IPS-20b (cell line): ENCODE measurements around the gene MGME1.
"Not testable (repeated sequence)": the region's sequence is repeated elsewhere in the genome, so short reads cannot be mapped to it uniquely, and the experiment has no call there.

ENCODE experiments used
- H3K27ac ChIP-seq: one replicate; pipeline ENCODE4 v1.5.1; 2013; ENCODE audit warnings: low read length
- H3K27me3 ChIP-seq: 2 replicates; pipeline ENCODE4 v1.6.1; 2013; ENCODE audit warnings: mild to moderate bottlenecking, low read length, inconsistent platforms; ENCODE audit not compliant: insufficient read depth
- H3K36me3 ChIP-seq: 2 replicates; pipeline ENCODE4 v1.6.1; 2013; ENCODE audit warnings: low read depth, mild to moderate bottlenecking, inconsistent platforms, low read length, moderate library complexity; ENCODE audit not compliant: insufficient read depth
- H3K4me1 ChIP-seq: 2 replicates; pipeline ENCODE4 v1.6.1; 2013; ENCODE audit warnings: mild to moderate bottlenecking, control low read depth, inconsistent platforms, low read length, moderate library complexity; ENCODE audit not compliant: insufficient read depth
- H3K4me3 ChIP-seq: 2 replicates; pipeline ENCODE4 v1.5.1; 2013; ENCODE audit warnings: mild to moderate bottlenecking, low read length, inconsistent platforms
- H3K9ac ChIP-seq: 2 replicates; pipeline ENCODE4 v1.6.1; 2013; ENCODE audit warnings: low read depth, mild to moderate bottlenecking, inconsistent platforms, low read length, moderate library complexity
- H3K9me3 ChIP-seq: 2 replicates; pipeline ENCODE4 v1.6.1; 2013; ENCODE audit warnings: mild to moderate bottlenecking, low read depth, low read length, inconsistent platforms; ENCODE audit not compliant: insufficient read depth

Gene MGME1

GRCh38 chr20:17953935-17954334, 14.9 kb upstream of the MGME1 start:
- Histone ChIP-seq H3K9ac (no peak overlapping the region), H3K27me3 (no peaks in the 10 kb centered on the region), H3K4me3 (no peak overlapping the region), H3K9me3 (no peaks in the 10 kb centered on the region), H3K27ac (no peak overlapping the region), H3K36me3 (peaks cover 95% of the 10 kb centered on the region), H3K4me1 (peaks cover 2% of the 10 kb centered on the region; the same call in 1 of the 2 replicates)

GRCh38 chr20:17955302-17955701, 13.5 kb upstream of the MGME1 start:
- no peaks in the 10 kb centered on the region for H3K27me3 ChIP-seq
- H3K4me3 ChIP-seq: no peak overlapping the region
- peaks cover 94% of the 10 kb centered on the region for H3K36me3 ChIP-seq
- no peak overlapping the region for H3K9ac ChIP-seq
- no peak overlapping the region for H3K27ac ChIP-seq
- no peaks in the 10 kb centered on the region for H3K9me3 ChIP-seq
- H3K4me1 ChIP-seq: peaks cover 10% of the 10 kb centered on the region; the same call in 1 of the 2 replicates

GRCh38 chr20:17956099-17956685, 12.6 kb upstream of the MGME1 start:
- H3K9me3 ChIP-seq: no peaks in the 10 kb centered on the region
- no peak overlapping the region for H3K4me3 ChIP-seq
- peaks cover 10% of the 10 kb centered on the region; the same call in 1 of the 2 replicates for H3K4me1 ChIP-seq
- no peak overlapping the region for H3K27ac ChIP-seq
- no peak overlapping the region for H3K9ac ChIP-seq
- no peaks in the 10 kb centered on the region for H3K27me3 ChIP-seq
- peaks cover 94% of the 10 kb centered on the region for H3K36me3 ChIP-seq

- H3K9me3 ChIP-seq: no peaks in the 10 kb centered on the region
- no peaks in the 10 kb centered on the region for H3K27me3 ChIP-seq
- no peak overlapping the region for H3K9ac ChIP-seq
- no peak overlapping the region for H3K27ac ChIP-seq
- peaks cover 16% of the 10 kb centered on the region; the same call in 1 of the 2 replicates for H3K4me1 ChIP-seq
- H3K4me3 ChIP-seq: no peak overlapping the region
- H3K36me3 ChIP-seq: peaks cover 89% of the 10 kb centered on the region
These were observed 11.1 kb upstream of the MGME1 start for GRCh38 chr20:17957505-17958363.

- Histone ChIP-seq H3K9ac (peak overlapping the region; percentile 29; the same call in 1 of the 2 replicates), H3K9me3 (no peaks in the 10 kb centered on the region), H3K36me3 (peaks cover 89% of the 10 kb centered on the region), H3K4me1 (peaks cover 18% of the 10 kb centered on the region; the same call in 1 of the 2 replicates), H3K27ac (no peak overlapping the region), H3K4me3 (0 out of 2 replicates have a peak overlapping the region, but pooled peaks have one; percentile 15), H3K27me3 (no peaks in the 10 kb centered on the region)
These were observed 10.2 kb upstream of the MGME1 start for GRCh38 chr20:17958373-17959256.

- 0 out of 2 replicates have a peak overlapping the region, but pooled peaks have one; percentile 15 for H3K4me3 ChIP-seq
- H3K9me3 ChIP-seq: no peaks in the 10 kb centered on the region
- no peaks in the 10 kb centered on the region for H3K27me3 ChIP-seq
- peaks cover 89% of the 10 kb centered on the region for H3K36me3 ChIP-seq
- no peak overlapping the region; the same call in 1 of the 2 replicates for H3K9ac ChIP-seq
- H3K27ac ChIP-seq: no peak overlapping the region
- H3K4me1 ChIP-seq: peaks cover 18% of the 10 kb centered on the region; the same call in 1 of the 2 replicates
These were observed 9.6 kb upstream of the MGME1 start for GRCh38 chr20:17959257-17959627.

GRCh38 chr20:17960400-17960885, 8.4 kb upstream of the MGME1 start:
- Histone ChIP-seq H3K9ac (peak overlapping the region; percentile 15; the same call in 1 of the 2 replicates), H3K4me1 (peaks cover 25% of the 10 kb centered on the region; the same call in 1 of the 2 replicates), H3K36me3 (peaks cover 84% of the 10 kb centered on the region), H3K4me3 (0 out of 2 replicates have a peak overlapping the region, but pooled peaks have one; percentile 21)
- H3K27ac ChIP-seq, H3K27me3 ChIP-seq, H3K9me3 ChIP-seq: not testable (repeated sequence)

- Histone ChIP-seq H3K9ac (peak overlapping the region; percentile 15; the same call in 1 of the 2 replicates), H3K9me3 (no peaks in the 10 kb centered on the region), H3K36me3 (peaks cover 84% of the 10 kb centered on the region), H3K4me3 (peak overlapping the region; percentile 21), H3K4me1 (peaks cover 29% of the 10 kb centered on the region; the same call in 1 of the 2 replicates), H3K27ac (no peak overlapping the region), H3K27me3 (no peaks in the 10 kb centered on the region)
These were observed 7.8 kb upstream of the MGME1 start for GRCh38 chr20:17960927-17961586.

GRCh38 chr20:17961587-17961940, 7.3 kb upstream of the MGME1 start:
- Histone ChIP-seq H3K27ac (no peak overlapping the region), H3K4me3 (peak overlapping the region; percentile 21; the same call in 1 of the 2 replicates), H3K9ac (no peak overlapping the region; the same call in 1 of the 2 replicates), H3K4me1 (peaks cover 29% of the 10 kb centered on the region; the same call in 1 of the 2 replicates), H3K27me3 (no peaks in the 10 kb centered on the region), H3K36me3 (peaks cover 84% of the 10 kb centered on the region), H3K9me3 (no peaks in the 10 kb centered on the region)

GRCh38 chr20:17963114-17963897, 5.5 kb upstream of the MGME1 start:
- H3K9me3 ChIP-seq: no peaks in the 10 kb centered on the region
- H3K27ac ChIP-seq: no peak overlapping the region
- peaks cover 29% of the 10 kb centered on the region; the same call in 1 of the 2 replicates for H3K4me1 ChIP-seq
- peaks cover 85% of the 10 kb centered on the region for H3K36me3 ChIP-seq
- peak overlapping the region; percentile 28 for H3K9ac ChIP-seq
- no peaks in the 10 kb centered on the region for H3K27me3 ChIP-seq
- peak overlapping the region; percentile 96 for H3K4me3 ChIP-seq
